ENCODE data around the gene WFDC8.

- TF ChIP-seq TAF1 (conservative IDR thresholded peaks at IDR 0.05): no peak
- no peak for TF ChIP-seq CTCF (IDR thresholded peaks at IDR 0.05; ENCODE audit: low read depth, low read length, missing input control)
- no peak for TF ChIP-seq SP1 (IDR thresholded peaks at IDR 0.05)
- no peak for TF ChIP-seq RAD21 (IDR thresholded peaks at IDR 0.05)
- TF ChIP-seq EGR1 (IDR thresholded peaks at IDR 0.05; ENCODE audit: low read depth in 2 of 2): no peak
- TF ChIP-seq ATF3 (IDR thresholded peaks at IDR 0.05): no peak
- no peak for TF ChIP-seq ZBTB33 (IDR thresholded peaks at IDR 0.05)
- no peak for TF ChIP-seq MAX (IDR thresholded peaks at IDR 0.05)
- TF ChIP-seq NR2F2 (IDR thresholded peaks at IDR 0.05): no peak
- TF ChIP-seq HNF4A (conservative IDR thresholded peaks at IDR 0.05): no peak
- no peak for TF ChIP-seq HNF4G (IDR thresholded peaks at IDR 0.05)
- TF ChIP-seq REST (IDR thresholded peaks at IDR 0.05): no peak
Measured at GRCh38 chr20:45607810-45608209, 28.7 kb upstream of the WFDC8 start.

All from liver (tissue), 3 donors.